AG04450 (cell line): Measurements from ENCODE around the gene KDSR. TPM values are rescaled to one million over a fixed set of nuclear protein-coding genes. Genes with fewer than 3 reads are reported as not detected.

Source experiments
- CTCF ChIA-PET: fragments of 300-600, 350-600 bp; formaldehyde crosslinking; extraction: SDS; loops from one replicate; lab custom pipeline; 2022; ENCODE audit warnings: antibody characterized with exemption, inconsistent platforms; lab: Charles Lee
- POLR2A ChIA-PET: fragments of 350-600 bp; formaldehyde crosslinking; extraction: SDS; loops from one replicate; lab custom pipeline; 2021; ENCODE audit warnings: antibody characterized with exemption, inconsistent platforms; lab: Yijun Ruan, JAX
- DNase-seq: peaks from one replicate; pipeline ENCODE4 v3.0.0-alpha.2; 2011; ENCODE audit warnings: low read depth, low spot score
- H3K27ac ChIP-seq: one replicate; pipeline ENCODE4 v1.5.1; 2012; ENCODE audit warnings: low read depth, low read length, control low read depth
- H3K27me3 ChIP-seq: one replicate; pipeline ENCODE4 v1.6.0; 2012; ENCODE audit warnings: low read length; ENCODE audit not compliant: control insufficient read depth, insufficient read depth
- H3K4me3 ChIP-seq: 2 replicates; pipeline ENCODE4 v1.5.1; 2011; ENCODE audit warnings: mild to moderate bottlenecking, low read depth, low read length, control low read depth
- H3K9me3 ChIP-seq: 2 replicates; pipeline ENCODE4 v1.5.1; 2012; ENCODE audit warnings: low read length; ENCODE audit not compliant: control insufficient read depth, insufficient read depth
- CTCF ChIP-seq: IDR thresholded peaks from 2 replicates; pipeline ENCODE4 v1.5.1; 2011; ENCODE audit warnings: low read depth, low read length, control low read depth, inconsistent platforms
- polyA plus RNA-seq: library from polyadenylated mRNA; depleted of rRNA; stranded (reverse); fragments of >200 nt; gene quantifications from 2 replicates; pipeline ENCODE4 v1.2.3, GENCODE V29; 2011

The KDSR gene
- polyA plus RNA-seq, 1 experiment = 39.9 TPM

DNA sequence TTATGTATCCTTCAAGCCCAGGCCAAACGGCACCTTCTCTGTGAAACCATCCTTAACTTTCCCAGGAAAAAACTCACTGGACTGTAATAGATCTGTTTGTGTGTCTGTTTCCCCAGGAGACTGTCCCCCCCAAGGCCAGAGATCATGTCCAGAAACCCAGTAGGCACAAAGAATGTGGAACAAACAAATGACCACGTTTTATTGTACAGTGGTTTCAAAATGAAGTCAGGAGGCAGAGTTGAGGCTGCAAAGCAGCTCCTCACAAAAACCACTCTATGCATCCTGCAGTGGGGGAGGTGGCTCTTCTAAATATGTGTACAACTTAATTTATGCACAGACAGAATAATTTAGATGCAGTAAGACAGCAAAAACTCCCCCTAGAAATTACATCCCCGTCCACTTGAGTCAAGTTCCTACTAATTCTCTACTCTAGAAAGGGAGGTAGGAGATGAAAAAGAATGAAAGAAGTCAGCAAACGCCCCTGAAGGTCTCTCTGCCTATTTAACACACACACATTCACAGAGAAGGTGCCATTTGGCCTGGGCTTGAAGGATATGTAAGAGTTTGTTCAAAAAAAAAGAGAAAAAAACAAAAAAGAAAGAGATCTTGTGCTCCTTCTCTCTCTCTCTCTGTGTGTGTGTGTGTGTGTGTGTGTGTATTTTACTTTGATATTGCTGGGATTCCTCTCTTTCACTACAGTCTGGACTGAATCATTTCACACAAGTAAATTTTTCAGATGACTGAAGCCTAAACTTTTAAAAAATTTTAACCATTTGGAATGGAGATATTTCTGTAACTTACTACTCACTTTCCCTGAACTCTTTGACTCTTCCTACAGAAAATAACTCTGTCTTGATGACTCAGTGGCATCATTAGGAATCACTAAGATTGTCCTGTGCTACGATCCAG lies 66.9 kb downstream of the KDSR start:
- Histone ChIP-seq H3K27ac (no peak overlapping the region), H3K4me3 (no peak overlapping the region), H3K9me3 (no peaks in the 10 kb centered on the region), H3K27me3 (peaks cover 2% of the 10 kb centered on the region)
- DNase-seq = no peak
- ChIA-PET CTCF (interaction anchor here (1.9 kb wide), 1 partner anchor 23 kb away, joined by 6 read pairs; no protein-coding TSS in a partner anchor), POLR2A (no interaction called here)
- TF ChIP-seq CTCF = no peak

DNA sequence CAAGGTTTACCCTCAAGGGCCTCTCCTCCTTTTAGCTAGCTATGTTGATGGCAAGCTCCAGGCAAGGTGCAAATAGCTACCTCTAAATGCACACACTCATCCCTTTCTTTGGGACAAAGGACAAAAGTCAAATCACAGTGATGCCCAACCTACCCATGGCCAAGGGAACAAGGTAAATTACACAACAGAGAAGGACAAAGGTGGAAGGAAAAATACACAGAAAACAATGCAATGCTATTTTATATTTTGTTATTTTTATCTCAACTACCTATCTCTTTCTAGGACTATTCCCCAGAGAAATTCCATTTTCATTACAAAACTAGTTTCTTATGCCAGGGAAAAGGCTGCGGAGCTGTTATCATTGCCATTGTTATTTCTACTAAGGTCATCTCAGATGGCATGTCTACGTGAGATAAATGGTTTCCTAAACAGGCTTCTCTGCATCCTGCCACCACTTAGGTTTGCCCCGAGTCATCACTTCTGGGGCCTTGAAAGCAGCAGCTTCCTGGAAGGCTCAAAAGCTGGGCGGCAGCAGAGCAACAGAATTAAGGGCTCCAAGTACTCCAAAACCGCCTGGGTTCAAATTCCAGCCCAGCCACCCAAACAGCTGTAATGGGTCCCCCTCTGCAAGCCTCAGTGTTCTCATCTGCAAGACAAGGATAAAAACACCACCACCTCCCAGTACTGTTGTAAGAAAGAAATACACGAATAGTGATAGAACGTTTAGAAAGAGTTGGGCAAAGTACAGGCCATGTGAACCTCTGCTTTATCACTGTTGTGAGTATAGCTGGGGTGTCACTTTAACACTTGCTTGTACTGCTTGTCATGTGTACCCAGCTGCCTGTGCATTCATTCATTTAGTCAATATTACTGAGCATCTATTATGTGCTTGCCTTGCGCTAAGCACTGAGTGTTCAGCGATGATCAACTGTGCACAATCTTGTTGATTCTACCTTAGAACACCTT lies 68.3 kb downstream of the KDSR start:
- Histone ChIP-seq H3K4me3 (no peak overlapping the region), H3K27ac (no peak overlapping the region), H3K27me3 (peaks cover 2% of the 10 kb centered on the region), H3K9me3 (no peaks in the 10 kb centered on the region)
- no peak for TF ChIP-seq CTCF
- no peak for DNase-seq
- ChIA-PET CTCF (interaction anchor here (1.3 kb wide), 1 partner anchor 25 kb away, joined by 3 read pairs; no protein-coding TSS in a partner anchor), POLR2A (no interaction called here)

- Histone ChIP-seq H3K4me3 (no peak overlapping the region), H3K27me3 (peaks cover 2% of the 10 kb centered on the region), H3K9me3 (no peaks in the 10 kb centered on the region), H3K27ac (no peak overlapping the region)
- TF ChIP-seq CTCF = no peak
- DNase-seq = no peak
- ChIA-PET POLR2A (no interaction called here), CTCF (interaction anchor here (1.3 kb wide), 1 partner anchor 26 kb away, joined by 3 read pairs; no protein-coding TSS in a partner anchor)
These were observed 69.2 kb downstream of the KDSR start for GRCh38 chr18:63297687-63298399.

DNA sequence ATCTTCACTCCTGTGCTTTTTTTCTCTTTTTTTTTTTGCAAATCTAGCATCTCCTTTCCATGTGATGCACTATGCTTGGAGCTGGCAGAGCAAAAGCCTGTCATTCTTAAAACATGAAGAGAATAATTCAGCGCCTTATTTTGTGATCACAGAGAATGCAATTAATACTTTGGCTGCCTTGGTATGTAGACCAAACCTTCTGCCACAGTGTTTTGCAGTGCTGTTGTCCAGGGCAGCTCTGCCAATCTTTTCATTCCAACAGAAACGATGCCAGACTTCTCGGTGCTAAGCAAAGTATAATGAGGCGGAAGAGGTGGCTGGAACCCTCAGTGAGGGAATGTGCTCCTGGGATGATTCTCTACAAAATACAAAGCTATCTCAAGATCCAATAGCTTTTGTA lies 73.1 kb downstream of the KDSR start:
- POLR2A ChIA-PET = no interaction called here
- TF ChIP-seq CTCF = no peak
- peaks cover 4% of the 10 kb centered on the region for H3K27me3 ChIP-seq
- CTCF ChIA-PET = no interaction called here
- no peak overlapping the region for H3K27ac ChIP-seq
- no peak for DNase-seq
- H3K9me3 ChIP-seq = no peaks in the 10 kb centered on the region
- H3K4me3 ChIP-seq = no peak overlapping the region
